Heart left ventricle (tissue), 13 donors: Measurements from ENCODE around the gene STK35.

Experiments used
- POLR2A ChIP-seq, 2 donors: fragments of 450-650 bp; IDR thresholded peaks; one replicate each; pipeline ENCODE4 v1.6.1; 2017; ENCODE audit warnings: antibody characterized with exemption in 2 of 2, mild to moderate bottlenecking in 2 of 2, moderate library complexity in 2 of 2
- TF ChIP-seq, protein P1 (sequence below), 12 donors: fragments of 200-600 bp; sonication (generic) in 4 of 12; IDR thresholded peaks; one replicate each; pipeline versions ENCODE4 v1.5.0 to v1.8.0; 2018 to 2022; ENCODE audit warnings: antibody characterized with exemption in 12 of 12, mild to moderate bottlenecking in 5 of 12
- donor health status: ischemic (EF 13 %, LVEDD 7.1; RV severe dilation, severe dysfunction).
- donor health status: DM: no; HTN: yes; CAD: no.
- donor health status: DM: no; HTN: no; CAD: no.
- donor health status: ischemic (EF 25% LVEDD 6.9; RV normal size, moderate dysfunction).
- donor health status: ischemic (EF 25% LVEDD 5.7; RV mildly dilated, moderate dysfunction).
- donor health status: ischemic (EF 35%, LVEDD 5.7; RV mildly dilated, moderate dysfunction).
- donor health status: nonischemic (EF 11% LVEDD 7.7; RV severe dilation, severe dysfunction).
- donor health status: DM: yes; HTN: yes; CAD: no.
- donor health status: PGD.
- donor health status: ischemic (EF 29% LVEDD 5.4; RV normal size, mild dysfunction).
- donor health status: nonischemic (EF 23%, LVEDD 6.1; RV moderate dilation, normal function).

DNA sequence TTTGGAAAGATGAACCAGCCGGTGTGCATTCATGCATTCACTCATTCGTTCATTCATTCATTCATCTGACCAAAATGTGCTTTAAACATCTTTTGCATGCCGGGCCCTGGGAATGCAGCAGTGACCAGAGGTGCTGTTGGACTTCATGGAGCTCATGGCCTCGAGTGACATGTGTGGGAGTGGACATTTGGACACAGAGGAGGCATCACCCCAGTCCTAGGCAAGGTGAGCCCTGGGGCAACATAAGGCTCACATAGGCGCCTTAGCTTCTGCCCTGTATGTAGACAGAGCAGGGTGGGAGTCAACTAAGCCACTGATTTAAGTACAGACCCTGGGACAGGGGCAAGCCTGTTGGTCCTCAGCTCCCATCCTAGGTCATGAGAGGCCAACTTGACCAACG lies 71.6 kb downstream of the STK35 start:
- TF ChIP-seq POLR2A (IDR thresholded peaks at IDR 0.05): no peak
- TF ChIP-seq, protein P1, sequence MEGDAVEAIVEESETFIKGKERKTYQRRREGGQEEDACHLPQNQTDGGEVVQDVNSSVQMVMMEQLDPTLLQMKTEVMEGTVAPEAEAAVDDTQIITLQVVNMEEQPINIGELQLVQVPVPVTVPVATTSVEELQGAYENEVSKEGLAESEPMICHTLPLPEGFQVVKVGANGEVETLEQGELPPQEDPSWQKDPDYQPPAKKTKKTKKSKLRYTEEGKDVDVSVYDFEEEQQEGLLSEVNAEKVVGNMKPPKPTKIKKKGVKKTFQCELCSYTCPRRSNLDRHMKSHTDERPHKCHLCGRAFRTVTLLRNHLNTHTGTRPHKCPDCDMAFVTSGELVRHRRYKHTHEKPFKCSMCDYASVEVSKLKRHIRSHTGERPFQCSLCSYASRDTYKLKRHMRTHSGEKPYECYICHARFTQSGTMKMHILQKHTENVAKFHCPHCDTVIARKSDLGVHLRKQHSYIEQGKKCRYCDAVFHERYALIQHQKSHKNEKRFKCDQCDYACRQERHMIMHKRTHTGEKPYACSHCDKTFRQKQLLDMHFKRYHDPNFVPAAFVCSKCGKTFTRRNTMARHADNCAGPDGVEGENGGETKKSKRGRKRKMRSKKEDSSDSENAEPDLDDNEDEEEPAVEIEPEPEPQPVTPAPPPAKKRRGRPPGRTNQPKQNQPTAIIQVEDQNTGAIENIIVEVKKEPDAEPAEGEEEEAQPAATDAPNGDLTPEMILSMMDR (IDR thresholded peaks at IDR 0.05): no peak
